ENCODE results near the gene NUP35.
A peak's percentile ranks its signal among the peaks of the same experiment; 100 is the strongest.

Gene NUP35

DNA sequence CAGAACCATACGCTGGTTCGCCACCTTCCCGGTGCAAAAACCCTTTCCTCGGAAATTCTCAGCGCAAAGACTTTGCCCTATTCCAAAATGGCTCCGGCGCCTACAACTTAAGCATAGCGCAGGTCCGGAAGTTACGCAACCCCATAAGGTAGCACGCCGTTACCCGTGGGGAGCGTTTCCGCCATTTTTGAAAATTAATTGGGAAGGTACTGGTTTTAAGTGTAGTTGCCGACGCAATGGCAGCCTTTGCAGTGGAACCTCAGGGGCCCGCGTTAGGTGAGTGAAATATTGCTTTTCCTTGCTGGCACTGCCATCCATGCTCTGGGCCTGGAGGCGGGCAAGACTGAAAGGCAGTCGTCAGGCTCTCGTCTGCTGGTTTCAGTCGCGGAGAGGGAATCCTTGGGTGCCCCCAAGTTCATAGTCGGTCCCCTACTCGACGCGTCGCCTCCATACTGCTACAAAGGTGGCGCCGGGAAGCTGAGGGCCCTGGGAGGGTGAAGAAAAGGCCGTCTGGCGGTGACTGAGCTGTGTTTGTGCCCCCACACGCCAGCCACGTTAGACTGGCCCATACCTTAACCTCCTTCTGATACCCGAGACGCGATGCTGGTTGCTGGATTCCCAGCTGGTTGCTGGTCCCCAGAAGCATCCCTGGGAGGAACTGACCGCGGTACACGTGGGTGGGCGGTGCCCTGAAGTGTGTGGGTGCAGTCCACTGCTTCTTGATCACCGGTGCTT lies at the start of gene NUP35:
Gene NUP35, plus strand, starts transcription at position 222 of the 735 bp plus-strand sequence. Its CDS starts 15 bp downstream, at position 237.
- DNase-seq: peak; percentile 93

DNA sequence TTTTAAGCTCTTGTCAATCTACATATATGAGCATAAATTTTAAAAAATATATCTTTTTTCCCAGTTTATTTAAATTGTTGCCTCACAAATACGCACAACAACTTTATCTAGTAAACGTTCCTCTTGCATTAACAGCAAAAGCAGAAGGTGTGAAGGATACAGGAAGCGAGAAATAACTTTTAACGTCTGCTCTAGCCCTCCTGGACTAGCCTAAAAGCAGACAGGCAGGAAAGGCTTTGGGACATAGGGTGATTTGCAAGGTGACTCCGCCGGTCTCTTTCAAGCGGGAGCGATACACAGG lies 46.1 kb upstream of the NUP35 start:
- DNase-seq: peak; percentile 40

DNA sequence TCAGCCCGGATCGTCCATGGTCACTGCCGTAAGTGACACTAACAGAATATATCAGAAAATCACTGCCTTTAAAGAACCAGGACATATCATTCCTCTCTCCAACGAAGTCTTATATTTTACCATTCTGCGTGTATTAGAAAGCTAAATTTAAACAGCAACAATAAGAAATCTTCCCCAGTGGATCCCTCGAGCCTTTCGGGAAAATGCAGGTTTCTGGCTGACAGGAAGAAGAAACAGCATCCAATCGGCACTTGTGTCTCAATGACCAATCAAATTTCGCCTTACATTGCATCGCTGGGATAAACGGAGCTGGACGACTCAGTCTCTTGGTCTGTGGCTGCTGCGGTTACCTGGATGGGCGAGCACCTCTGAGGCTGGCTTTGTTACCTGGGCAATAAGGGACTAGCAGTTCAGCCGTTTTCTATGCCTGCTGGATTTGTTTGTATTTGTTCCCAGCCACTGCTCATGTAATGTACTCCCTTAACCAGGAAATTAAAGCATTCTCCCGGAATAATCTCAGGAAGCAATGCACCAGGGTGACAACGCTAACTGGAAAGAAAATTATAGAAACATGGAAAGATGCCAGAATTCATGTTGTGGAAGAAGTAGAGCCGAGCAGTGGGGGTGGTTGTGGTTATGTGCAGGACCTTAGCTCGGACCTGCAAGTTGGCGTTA lies 45.6 kb upstream of the NUP35 start, which contains the start of gene DUSP19:
Gene DUSP19, plus strand, starts transcription at position 284 of the 675 bp plus-strand sequence. Its CDS starts 187 bp downstream, at position 471.
- peak; percentile 87 for DNase-seq

- no peak for DNase-seq
Observed at GRCh38 chr2:183079139-183079775, 45.0 kb upstream of the NUP35 start.

DNA sequence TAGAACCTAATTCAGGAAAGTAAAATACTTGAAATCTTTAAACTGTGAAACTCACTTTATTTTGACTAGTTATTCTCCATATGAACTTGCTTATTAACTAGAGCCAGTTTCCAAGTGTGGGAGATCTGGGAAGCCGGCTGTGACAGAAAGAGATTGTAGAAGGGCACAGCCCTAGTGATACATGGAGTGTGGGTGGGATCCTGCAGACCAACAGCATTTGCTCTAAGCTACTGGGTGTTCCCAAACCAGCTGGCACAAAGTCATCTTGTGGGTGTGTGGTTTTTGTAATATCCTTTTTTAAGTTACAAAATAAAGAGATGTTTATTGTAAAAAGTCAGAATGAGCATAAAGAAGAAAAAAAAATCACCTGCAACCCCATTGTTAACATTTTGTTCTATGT lies 42.3 kb upstream of the NUP35 start:
- no peak for DNase-seq

DNA sequence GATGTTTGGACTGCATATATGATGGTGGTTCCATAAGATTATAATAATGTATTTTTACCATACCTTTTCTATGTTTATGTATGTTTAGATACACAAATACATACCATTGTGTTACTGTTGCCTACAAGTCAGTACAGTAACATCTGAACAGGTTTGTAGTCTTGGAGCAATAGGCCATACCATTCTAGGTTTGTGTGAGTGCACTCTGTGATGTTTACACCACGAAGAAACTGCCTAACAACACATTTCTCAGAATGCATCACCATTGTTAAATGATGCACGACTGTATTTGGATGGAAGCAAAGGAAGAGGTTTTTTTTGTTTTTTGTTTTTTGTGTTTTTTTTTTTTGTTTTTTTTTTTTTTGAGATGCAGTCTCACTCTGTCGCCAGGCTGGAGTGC lies 36.2 kb upstream of the NUP35 start:
- DNase-seq: no peak

DNA sequence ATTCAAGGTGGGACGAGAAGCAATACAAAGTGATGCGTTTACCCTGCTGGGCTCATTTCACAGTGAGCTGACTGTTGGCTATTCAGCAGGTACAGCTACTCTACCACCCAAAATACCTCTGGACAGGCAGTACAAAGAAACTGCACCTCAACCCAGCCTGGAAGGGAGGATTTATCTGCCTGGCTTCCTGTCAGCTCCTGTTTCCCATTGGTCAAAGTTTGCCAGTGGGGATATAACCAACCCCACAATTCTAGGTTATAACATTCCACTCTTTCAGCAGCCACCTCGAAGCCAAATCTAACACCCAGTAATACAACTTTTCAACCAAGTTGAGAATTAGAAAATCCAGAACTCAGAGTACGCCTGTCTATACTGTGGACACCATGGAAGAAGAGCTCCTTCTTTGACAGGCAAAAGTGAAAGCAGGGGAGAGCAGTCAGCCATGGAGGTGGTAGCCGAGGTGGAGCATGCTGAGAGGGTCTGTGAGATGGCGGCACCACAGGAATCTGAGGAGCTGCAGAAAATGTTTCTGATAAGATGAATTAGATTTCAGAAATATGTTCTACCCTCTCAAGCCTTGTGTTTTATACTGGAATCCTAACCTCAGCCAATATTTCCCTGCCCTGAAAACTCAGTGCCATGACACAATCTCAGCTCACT lies 34.9 kb upstream of the NUP35 start:
- DNase-seq: no peak

DNA sequence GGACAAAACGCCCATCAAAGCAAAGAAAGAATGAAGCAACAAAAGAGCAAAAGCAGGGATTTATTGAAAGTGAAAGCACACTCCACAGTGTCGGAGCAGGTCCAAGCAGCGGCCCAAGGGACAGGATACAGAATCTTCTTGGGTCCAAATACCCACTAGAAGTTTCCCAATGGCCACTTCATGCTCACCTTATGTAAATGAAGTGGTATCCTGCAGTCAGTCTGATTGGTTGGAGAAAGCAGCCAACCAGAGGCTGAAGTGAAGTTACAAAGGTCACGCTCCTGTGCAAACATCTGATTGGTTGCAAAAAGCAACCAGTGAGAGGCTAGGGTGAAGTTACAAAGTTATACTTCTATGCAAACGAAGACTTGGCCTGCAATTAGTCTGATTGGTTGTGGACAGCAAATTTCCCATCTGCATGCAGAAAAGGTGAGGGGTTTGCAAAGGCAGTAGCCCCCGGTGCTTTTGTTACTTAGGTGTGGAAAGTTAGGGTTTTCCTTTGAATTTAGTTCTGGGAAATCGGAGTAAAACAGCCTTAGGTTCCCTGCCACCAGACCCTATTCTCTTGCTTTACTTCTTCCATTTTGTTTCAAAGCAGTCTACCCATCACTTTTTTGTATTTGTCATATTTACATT lies 32.8 kb upstream of the NUP35 start:
- no peak for DNase-seq

- no peak for DNase-seq
Observed at GRCh38 chr2:183091954-183092345, 32.3 kb upstream of the NUP35 start.

GRCh38 chr2:183093857-183094657 lies 30.2 kb upstream of the NUP35 start:
- DNase-seq: no peak

GRCh38 chr2:183105402-183106134 lies 18.7 kb upstream of the NUP35 start:
- no peak for DNase-seq

GRCh38 chr2:183112577-183112976 lies 11.7 kb upstream of the NUP35 start:
- DNase-seq: no peak

- DNase-seq: no peak
Observed at GRCh38 chr2:183113630-183114029, 10.6 kb upstream of the NUP35 start.

GRCh38 chr2:183117226-183117625 lies 7.0 kb upstream of the NUP35 start:
- no peak for DNase-seq

GRCh38 chr2:183123117-183123958 lies 905 bp upstream of the NUP35 start:
- DNase-seq: peak; percentile 4

- DNase-seq: no peak
Observed at GRCh38 chr2:183123959-183124221, 353 bp upstream of the NUP35 start.

- DNase-seq: no peak
Observed at GRCh38 chr2:183124957-183125255, 663 bp downstream of the NUP35 start.

DNA sequence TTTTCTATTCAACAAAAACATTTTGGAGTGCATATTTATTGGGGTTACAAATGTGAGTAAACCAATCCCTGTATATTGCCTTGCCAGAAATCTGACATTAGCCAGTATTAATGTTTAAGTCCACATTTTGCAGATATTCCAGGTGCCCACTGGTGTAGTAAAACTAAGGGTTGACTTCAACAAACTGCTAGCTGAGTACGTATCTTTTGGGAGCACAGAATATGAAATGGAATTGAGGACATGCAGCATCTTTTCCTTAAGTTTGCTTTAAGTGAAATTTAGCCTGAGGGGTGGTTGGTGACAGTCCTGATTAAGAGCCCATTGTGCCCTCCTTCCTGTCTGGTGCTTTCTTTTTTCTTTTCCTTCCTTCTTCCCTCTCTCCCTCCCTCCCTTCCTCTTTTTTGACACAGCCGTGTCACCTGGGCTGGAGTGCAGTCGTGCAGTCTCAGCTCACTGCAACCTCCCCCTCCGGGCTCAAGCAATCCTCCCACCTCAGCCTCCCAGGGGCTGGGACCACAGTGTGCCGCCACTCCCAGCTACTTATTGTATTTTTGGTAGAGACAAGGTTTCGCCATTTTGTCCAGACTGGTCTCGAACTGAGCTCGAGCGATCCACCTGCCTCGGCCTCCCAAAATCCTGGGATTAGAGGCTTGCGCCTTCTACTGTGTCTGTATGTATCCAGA lies 1.6 kb downstream of the NUP35 start:
- peak; percentile 6 for DNase-seq

- DNase-seq: no peak
Observed at GRCh38 chr2:183126635-183127034, 2.4 kb downstream of the NUP35 start.

- DNase-seq: no peak
Observed at GRCh38 chr2:183134016-183134415, 9.8 kb downstream of the NUP35 start.
